Ishikawa (cell line): ENCODE data around the gene CCDC192.

Experiments used
- TAF1 ChIP-seq: IDR thresholded peaks from 2 replicates; pipeline ENCODE4 v1.6.1; 2012; ENCODE audit warnings: low read depth, mild to moderate bottlenecking
- TEAD4 ChIP-seq: IDR thresholded peaks from 2 replicates; pipeline ENCODE4 v1.6.1; 2012

DNA sequence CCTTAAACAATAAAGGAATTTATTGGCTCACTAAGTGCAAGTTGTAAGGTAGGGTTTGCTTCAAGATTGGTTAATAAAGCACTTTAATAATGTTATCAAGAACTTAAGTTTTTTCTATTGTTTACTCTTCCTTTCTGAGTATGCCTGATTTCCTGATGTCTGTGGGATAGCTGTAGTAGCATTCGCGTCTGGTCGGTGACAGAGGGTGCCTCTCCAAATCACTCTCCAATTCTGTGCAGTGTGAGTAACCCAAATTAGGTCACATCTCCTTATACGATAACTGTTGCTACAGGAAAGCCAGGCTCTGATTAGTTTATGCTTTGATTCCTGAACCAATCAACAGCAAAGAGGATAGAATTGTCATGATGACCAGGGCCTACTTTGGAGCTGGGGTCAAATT lies 90.7 kb downstream of the CCDC192 start:
- TF ChIP-seq TEAD4, result no peak
- TF ChIP-seq TAF1, result no peak
